ENCODE data around the gene PERM1. TPM values are rescaled to one million over a fixed set of nuclear protein-coding genes. Genes with fewer than 3 reads are reported as not detected.

Gene PERM1
- total and polyA plus RNA-seq, 2 of the 13 experiments (the other 11 are each of a cell fraction or from before 2014, with no cell fraction given): 0.04 to 0.29 TPM

GRCh38 chr1:1022302-1023009 lies 40.6 kb upstream of the PERM1 start (continued):
- TF ChIP-seq ZNF768 (CRISPR knock-in tag; IDR thresholded peaks at IDR 0.05) (0 out of 2 replicates have a peak, but pooled peaks have one; percentile 9), AGO2 (optimal IDR thresholded peaks at IDR 0.05; ENCODE audit: low read depth, low read length) (peak; percentile 43), MTA3 (CRISPR knock-in tag; IDR thresholded peaks at IDR 0.05) (no peak)

DNA sequence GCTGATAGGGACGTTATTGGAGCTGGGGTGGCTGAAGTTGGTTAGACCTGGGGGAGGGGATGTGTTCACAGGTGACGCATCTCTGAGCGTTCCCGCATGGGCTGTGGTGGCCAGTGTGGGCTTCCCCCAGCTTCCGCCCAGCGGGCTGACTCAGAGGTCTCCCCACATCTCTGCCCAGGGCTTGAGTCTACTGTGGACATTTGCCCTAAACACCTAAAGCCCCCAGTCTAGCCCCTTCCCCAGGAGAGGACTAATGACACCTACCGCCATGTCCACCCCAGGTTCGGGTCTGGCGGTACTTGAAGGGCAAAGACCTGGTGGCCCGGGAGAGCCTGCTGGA lies 40.0 kb upstream of the PERM1 start:
- peaks cover 23% of the 10 kb centered on the region for H3K79me2 ChIP-seq (ENCODE audit: insufficient read depth, low read length)
- CTCF ChIA-PET (ENCODE audit: low intra/inter-chr PET ratio, low total read pairs): no interaction called here
- intact Hi-C loops (cut with micrococcal nuclease; ENCODE audit: unreplicated experiment): no loop called here

More for the DNA sequence above, 40.0 kb upstream of the PERM1 start:
- H3K4me2 ChIP-seq (ENCODE audit: low read depth, low read length): peak overlapping the region; percentile 90; the same call in 1 of the 2 replicates
- no peak overlapping the region for H3K27ac ChIP-seq (ENCODE audit: extremely low read length, insufficient read depth, low read length)
- POLR2A ChIA-PET: interaction anchor here (1.7 to 1.8 kb wide), 2 partner anchors 16 to 42 kb away, joined by 4 to 6 read pairs; no protein-coding TSS in a partner anchor
- BruUV-seq (replicated peaks): no TSS peak
- no peak overlapping the region for H2AFZ ChIP-seq (ENCODE audit: low read length)
- ATAC-seq (no peak), DNase-seq (ENCODE audit: low spot score) (no peak), FAIRE-seq (no peak)
- in situ Hi-C loops (cut with HindIII; ENCODE audit: extremely low pct_ligation_motif_present, low pct_unique_long_range_greater_than_20kb): loop anchor here (5.0 kb wide), 1 partner anchor 35 kb away; no protein-coding TSS in a partner anchor
- H3K36me3 ChIP-seq (replicated peaks in 1 of 2; ENCODE audit: control insufficient read depth in 1 of 2, insufficient read depth in 2 of 2, low read length in 2 of 2): peaks cover 4 to 10% of the 10 kb centered on the region in 2 experiments; a peak in 4 of 5 replicates
- no peaks in the 10 kb centered on the region for H3K9me3 ChIP-seq (ENCODE audit: low read length)
- H3K4me1 ChIP-seq (ENCODE audit: insufficient read depth, low read length): peaks cover 67% of the 10 kb centered on the region
- no peaks in the 10 kb centered on the region for H3K27me3 ChIP-seq (ENCODE audit: control insufficient read depth in 1 of 2, insufficient read depth in 2 of 2, low read length in 2 of 2)
- no peak overlapping the region for H3K9ac ChIP-seq (ENCODE audit: insufficient read depth, low read depth, low read length)
- H3K4me3 ChIP-seq (replicated peaks in 1 of 3; ENCODE audit: insufficient read depth in 1 of 3, low read depth in 2 of 3, low read length in 3 of 3): peak overlapping the region in 1 of 3 experiments; percentile 79; a peak in 2 of 6 replicates
- WGBS (ENCODE audit: low lambda C conversion rate): 91% methylated on average over 4 of the region's 10 CpGs
- H4K20me1 ChIP-seq (ENCODE audit: insufficient read depth, low read length): peaks cover 31% of the 10 kb centered on the region; the same call in 1 of the 2 replicates
- TF ChIP-seq, protein P1, sequence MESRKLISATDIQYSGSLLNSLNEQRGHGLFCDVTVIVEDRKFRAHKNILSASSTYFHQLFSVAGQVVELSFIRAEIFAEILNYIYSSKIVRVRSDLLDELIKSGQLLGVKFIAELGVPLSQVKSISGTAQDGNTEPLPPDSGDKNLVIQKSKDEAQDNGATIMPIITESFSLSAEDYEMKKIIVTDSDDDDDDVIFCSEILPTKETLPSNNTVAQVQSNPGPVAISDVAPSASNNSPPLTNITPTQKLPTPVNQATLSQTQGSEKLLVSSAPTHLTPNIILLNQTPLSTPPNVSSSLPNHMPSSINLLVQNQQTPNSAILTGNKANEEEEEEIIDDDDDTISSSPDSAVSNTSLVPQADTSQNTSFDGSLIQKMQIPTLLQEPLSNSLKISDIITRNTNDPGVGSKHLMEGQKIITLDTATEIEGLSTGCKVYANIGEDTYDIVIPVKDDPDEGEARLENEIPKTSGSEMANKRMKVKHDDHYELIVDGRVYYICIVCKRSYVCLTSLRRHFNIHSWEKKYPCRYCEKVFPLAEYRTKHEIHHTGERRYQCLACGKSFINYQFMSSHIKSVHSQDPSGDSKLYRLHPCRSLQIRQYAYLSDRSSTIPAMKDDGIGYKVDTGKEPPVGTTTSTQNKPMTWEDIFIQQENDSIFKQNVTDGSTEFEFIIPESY (CRISPR knock-in tag; IDR thresholded peaks at IDR 0.05): peak; percentile 38; the same call in 1 of the 2 replicates
- TF ChIP-seq TBX2 (CRISPR knock-in tag; IDR thresholded peaks at IDR 0.05; ENCODE audit: borderline replicate concordance) (0 out of 2 replicates have a peak, but pooled peaks have one; percentile 2), CHD4 (IDR thresholded peaks at IDR 0.05; ENCODE audit: borderline replicate concordance, low read length) (no peak), NFE2 (CRISPR knock-in tag; IDR thresholded peaks at IDR 0.05) (no peak), HINFP (CRISPR knock-in tag; IDR thresholded peaks at IDR 0.05; ENCODE audit: low read depth) (no peak), REPIN1 (CRISPR knock-in tag; IDR thresholded peaks at IDR 0.05; ENCODE audit: borderline replicate concordance, low read depth) (no peak), KMT2A (CRISPR knock-in tag; IDR thresholded peaks at IDR 0.05) (no peak), ZSCAN9 (CRISPR knock-in tag; IDR thresholded peaks at IDR 0.05; ENCODE audit: borderline replicate concordance) (no peak), MAX (IDR thresholded peaks at IDR 0.05) (no peak)
- TF ChIP-seq, protein P2, sequence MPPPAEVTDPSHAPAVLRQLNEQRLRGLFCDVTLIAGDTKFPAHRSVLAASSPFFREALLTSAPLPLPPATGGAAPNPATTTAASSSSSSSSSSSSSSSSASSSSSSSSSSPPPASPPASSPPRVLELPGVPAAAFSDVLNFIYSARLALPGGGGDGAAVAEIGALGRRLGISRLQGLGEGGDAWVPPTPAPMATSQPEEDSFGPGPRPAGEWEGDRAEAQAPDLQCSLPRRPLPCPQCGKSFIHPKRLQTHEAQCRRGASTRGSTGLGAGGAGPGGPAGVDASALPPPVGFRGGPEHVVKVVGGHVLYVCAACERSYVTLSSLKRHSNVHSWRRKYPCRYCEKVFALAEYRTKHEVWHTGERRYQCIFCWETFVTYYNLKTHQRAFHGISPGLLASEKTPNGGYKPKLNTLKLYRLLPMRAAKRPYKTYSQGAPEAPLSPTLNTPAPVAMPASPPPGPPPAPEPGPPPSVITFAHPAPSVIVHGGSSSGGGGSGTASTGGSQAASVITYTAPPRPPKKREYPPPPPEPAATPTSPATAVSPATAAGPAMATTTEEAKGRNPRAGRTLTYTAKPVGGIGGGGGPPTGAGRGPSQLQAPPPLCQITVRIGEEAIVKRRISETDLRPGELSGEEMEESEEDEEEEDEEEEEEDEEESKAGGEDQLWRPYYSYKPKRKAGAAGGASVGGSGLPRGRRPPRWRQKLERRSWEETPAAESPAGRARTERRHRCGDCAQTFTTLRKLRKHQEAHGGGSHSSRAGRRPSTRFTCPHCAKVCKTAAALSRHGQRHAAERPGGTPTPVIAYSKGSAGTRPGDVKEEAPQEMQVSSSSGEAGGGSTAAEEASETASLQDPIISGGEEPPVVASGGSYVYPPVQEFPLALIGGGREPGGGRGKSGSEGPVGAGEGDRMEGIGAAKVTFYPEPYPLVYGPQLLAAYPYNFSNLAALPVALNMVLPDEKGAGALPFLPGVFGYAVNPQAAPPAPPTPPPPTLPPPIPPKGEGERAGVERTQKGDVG (CRISPR knock-in tag; IDR thresholded peaks at IDR 0.05; ENCODE audit: borderline replicate concordance): 0 out of 2 replicates have a peak, but pooled peaks have one; percentile 10
- TF ChIP-seq, protein P3, sequence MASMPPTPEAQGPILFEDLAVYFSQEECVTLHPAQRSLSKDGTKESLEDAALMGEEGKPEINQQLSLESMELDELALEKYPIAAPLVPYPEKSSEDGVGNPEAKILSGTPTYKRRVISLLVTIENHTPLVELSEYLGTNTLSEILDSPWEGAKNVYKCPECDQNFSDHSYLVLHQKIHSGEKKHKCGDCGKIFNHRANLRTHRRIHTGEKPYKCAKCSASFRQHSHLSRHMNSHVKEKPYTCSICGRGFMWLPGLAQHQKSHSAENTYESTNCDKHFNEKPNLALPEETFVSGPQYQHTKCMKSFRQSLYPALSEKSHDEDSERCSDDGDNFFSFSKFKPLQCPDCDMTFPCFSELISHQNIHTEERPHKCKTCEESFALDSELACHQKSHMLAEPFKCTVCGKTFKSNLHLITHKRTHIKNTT (CRISPR knock-in tag; IDR thresholded peaks at IDR 0.05): no peak
